A673 (cell line): Measurements from ENCODE around the gene CFL1.

Experiments used
- EZH2 ChIP-seq: fragments of 200-600 bp; sonication (generic); IDR thresholded peaks from 2 replicates; pipeline ENCODE4 v1.6.1; 2017; ENCODE audit warnings: borderline replicate concordance, low read depth, mild to moderate bottlenecking, mixed read lengths, antibody characterized with exemption, low read length; ENCODE audit not compliant: poor library complexity, severe bottlenecking
- TF ChIP-seq, protein P1 (sequence below): fragments of 300-800, 200-600 bp; sonication (generic); conservative IDR thresholded peaks from 2 replicates; pipeline ENCODE4 v1.5.1; 2017; ENCODE audit warnings: low read depth, mild to moderate bottlenecking, antibody characterized with exemption, low read length, moderate library complexity, mixed read lengths

DNA sequence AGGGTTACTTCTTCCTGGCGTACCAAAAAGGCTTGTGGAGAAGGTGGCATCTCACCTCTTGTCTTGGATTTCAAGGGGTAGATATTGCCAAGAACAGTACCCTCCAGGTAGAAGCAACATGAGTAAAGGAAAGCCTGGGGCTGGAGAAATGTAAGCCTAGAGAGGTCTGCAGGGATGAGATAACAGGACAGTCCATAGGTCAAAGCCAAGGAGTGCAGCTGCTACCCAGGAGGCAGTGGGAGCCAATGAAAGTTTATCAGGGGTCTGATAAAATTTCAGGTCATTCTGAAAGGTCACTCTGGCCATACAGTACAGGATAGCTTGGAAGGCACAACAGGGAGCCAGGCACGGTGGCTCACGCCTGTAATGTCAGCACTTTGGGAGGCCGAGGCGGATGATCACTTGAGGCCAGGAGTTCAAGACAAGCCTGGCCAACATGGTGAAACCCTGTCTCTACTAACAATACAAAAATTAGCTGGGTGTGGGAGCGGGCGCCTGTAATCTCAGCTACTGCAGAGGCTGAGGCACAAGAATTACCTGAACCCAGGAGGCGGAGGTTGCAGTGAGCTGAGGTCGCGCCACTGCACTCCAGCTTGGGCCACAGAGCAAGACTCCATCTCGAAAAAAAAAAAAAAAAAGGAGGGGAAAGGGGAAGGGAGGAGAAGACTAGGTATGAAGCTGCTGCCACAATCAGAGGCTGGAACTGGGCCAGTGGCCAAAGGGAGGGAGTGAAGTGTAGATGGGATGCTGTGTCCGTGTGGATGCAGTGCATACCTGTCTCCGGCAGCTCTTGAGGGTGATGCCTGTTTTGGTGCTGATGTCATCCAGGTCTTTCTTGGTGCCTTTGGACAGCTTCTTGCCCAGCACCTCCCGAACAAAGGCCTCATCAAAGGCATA, 29.1 kb upstream of the CFL1 start:
- TF ChIP-seq, protein P1, sequence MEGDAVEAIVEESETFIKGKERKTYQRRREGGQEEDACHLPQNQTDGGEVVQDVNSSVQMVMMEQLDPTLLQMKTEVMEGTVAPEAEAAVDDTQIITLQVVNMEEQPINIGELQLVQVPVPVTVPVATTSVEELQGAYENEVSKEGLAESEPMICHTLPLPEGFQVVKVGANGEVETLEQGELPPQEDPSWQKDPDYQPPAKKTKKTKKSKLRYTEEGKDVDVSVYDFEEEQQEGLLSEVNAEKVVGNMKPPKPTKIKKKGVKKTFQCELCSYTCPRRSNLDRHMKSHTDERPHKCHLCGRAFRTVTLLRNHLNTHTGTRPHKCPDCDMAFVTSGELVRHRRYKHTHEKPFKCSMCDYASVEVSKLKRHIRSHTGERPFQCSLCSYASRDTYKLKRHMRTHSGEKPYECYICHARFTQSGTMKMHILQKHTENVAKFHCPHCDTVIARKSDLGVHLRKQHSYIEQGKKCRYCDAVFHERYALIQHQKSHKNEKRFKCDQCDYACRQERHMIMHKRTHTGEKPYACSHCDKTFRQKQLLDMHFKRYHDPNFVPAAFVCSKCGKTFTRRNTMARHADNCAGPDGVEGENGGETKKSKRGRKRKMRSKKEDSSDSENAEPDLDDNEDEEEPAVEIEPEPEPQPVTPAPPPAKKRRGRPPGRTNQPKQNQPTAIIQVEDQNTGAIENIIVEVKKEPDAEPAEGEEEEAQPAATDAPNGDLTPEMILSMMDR, result no peak
- TF ChIP-seq EZH2, result no peak
